HepG2 (cell line): ENCODE measurements around the gene LSM2. TPM values are rescaled to one million over a fixed set of nuclear protein-coding genes. Genes with fewer than 3 reads are reported as not detected.

Experiments used
- AGO1 ChIP-seq: fragments of 200-400 bp; formaldehyde crosslinking; IDR thresholded peaks from 2 replicates; pipeline ENCODE4 v1.6.1; 2017; ENCODE audit warnings: mild to moderate bottlenecking, low read depth, low read length, moderate library complexity; ENCODE audit not compliant: poor library complexity, severe bottlenecking
- BRCA1 ChIP-seq: sonication (generic); formaldehyde crosslinking; IDR thresholded peaks from 2 replicates; pipeline ENCODE4 v1.4.0; 2020; ENCODE audit warnings: missing genetic modification reagents
- CREB1 ChIP-seq, 2 experiments: fragments of 450-650 bp in 1 of 2; IDR thresholded peaks; 2 replicates each; pipeline ENCODE4 v1.6.1; 2016 to 2017; ENCODE audit warnings: control low read depth in 1 of 2, mild to moderate bottlenecking in 1 of 2, missing compliant biosample characterization in 1 of 2, missing genetic modification characterization in 1 of 2
- DPF2 ChIP-seq: sonication (generic); formaldehyde crosslinking; IDR thresholded peaks from 2 replicates; pipeline ENCODE4 v1.4.0; 2020; ENCODE audit warnings: mild to moderate bottlenecking, low read depth, missing genetic modification reagents, borderline replicate concordance
- FOXK1 ChIP-seq: sonication (generic); formaldehyde crosslinking; IDR thresholded peaks from 2 replicates; pipeline ENCODE4 v1.4.0; 2020; ENCODE audit warnings: low read depth, missing genetic modification reagents, borderline replicate concordance
- TBX3 ChIP-seq: fragments of 450-650 bp; IDR thresholded peaks from 2 replicates; pipeline ENCODE4 v1.6.1; 2017; ENCODE audit warnings: antibody characterized with exemption, mild to moderate bottlenecking, inconsistent platforms, borderline replicate concordance
- THAP11 ChIP-seq: IDR thresholded peaks from 2 replicates; pipeline ENCODE4 v1.6.1; 2016; ENCODE audit warnings: missing biosample characterization, missing genetic modification reagents
- ZNF253 ChIP-seq: sonication (generic); formaldehyde crosslinking; IDR thresholded peaks from 2 replicates; pipeline ENCODE4 v1.8.0; 2022; ENCODE audit warnings: mild to moderate bottlenecking, missing genetic modification reagents, borderline replicate concordance
- ZNF547 ChIP-seq: sonication (generic); formaldehyde crosslinking; IDR thresholded peaks from 2 replicates; pipeline ENCODE4 v1.5.1; 2020; ENCODE audit warnings: mild to moderate bottlenecking, missing genetic modification reagents
- ZNF772 ChIP-seq: sonication (generic); formaldehyde crosslinking; IDR thresholded peaks from 2 replicates; pipeline ENCODE4 v1.5.0; 2020; ENCODE audit warnings: mild to moderate bottlenecking, missing genetic modification reagents
- ZNF782 ChIP-seq: sonication (generic); formaldehyde crosslinking; IDR thresholded peaks from 2 replicates; pipeline ENCODE4 v1.4.0; 2020; ENCODE audit warnings: missing genetic modification reagents, mild to moderate bottlenecking, borderline replicate concordance
- polyA plus RNA-seq, 8 experiments: library from polyadenylated mRNA; depleted of rRNA in 3 of 8; stranded (reverse) in 7 of 8; unstranded in 1 of 8; fragments of >200 nt; fragmentation: Illumina TruSeq in 4 of 8; extraction: Trizol in 4 of 8; gene quantifications; 2 replicates each; pipeline versions ENCODE4 v1.2.1 to v1.2.3, GENCODE V29; 2011 to 2016; ENCODE audit warnings: low read depth in 4 of 8, missing spikeins in 1 of 8, mixed read lengths in 1 of 8; ENCODE audit not compliant: insufficient read depth in 1 of 8
- total RNA-seq, 5 experiments: library from RNA; depleted of rRNA; stranded (reverse); fragments of >200 nt; fragmentation: Illumina TruSeq; extraction: Trizol; gene quantifications; 2 replicates each; pipeline ENCODE4 v1.2.3, GENCODE V29; 2016; ENCODE audit warnings: low read depth in 1 of 5
- TF ChIP-seq, protein P1 (sequence below): IDR thresholded peaks from 2 replicates; pipeline ENCODE4 v1.6.1; 2016; ENCODE audit warnings: missing compliant biosample characterization, missing genetic modification reagents, borderline replicate concordance
- TF ChIP-seq, protein P2 (sequence below): sonication (generic); formaldehyde crosslinking; IDR thresholded peaks from 2 replicates; pipeline ENCODE4 v1.5.1; 2020; ENCODE audit warnings: missing genetic modification reagents, mild to moderate bottlenecking, borderline replicate concordance
- TF ChIP-seq, protein P3 (sequence below): sonication (generic); formaldehyde crosslinking; IDR thresholded peaks from 2 replicates; pipeline ENCODE4 v1.5.0; 2020; ENCODE audit warnings: mild to moderate bottlenecking, missing genetic modification reagents
- TF ChIP-seq, protein P4 (sequence below), 2 experiments: sonication (generic) in 1 of 2; formaldehyde crosslinking in 1 of 2; IDR thresholded peaks; 2 replicates each; pipeline versions ENCODE4 v1.4.0 to v1.6.1; 2016 to 2020; ENCODE audit warnings: borderline replicate concordance in 1 of 2, low read depth in 1 of 2, mild to moderate bottlenecking in 1 of 2, missing genetic modification reagents in 1 of 2

LSM2 gene
- total and polyA plus RNA-seq, 2 of the 13 experiments (the other 11 are each of a cell fraction or from before 2014, with no cell fraction given) = 69.4 to 90.5 TPM

DNA sequence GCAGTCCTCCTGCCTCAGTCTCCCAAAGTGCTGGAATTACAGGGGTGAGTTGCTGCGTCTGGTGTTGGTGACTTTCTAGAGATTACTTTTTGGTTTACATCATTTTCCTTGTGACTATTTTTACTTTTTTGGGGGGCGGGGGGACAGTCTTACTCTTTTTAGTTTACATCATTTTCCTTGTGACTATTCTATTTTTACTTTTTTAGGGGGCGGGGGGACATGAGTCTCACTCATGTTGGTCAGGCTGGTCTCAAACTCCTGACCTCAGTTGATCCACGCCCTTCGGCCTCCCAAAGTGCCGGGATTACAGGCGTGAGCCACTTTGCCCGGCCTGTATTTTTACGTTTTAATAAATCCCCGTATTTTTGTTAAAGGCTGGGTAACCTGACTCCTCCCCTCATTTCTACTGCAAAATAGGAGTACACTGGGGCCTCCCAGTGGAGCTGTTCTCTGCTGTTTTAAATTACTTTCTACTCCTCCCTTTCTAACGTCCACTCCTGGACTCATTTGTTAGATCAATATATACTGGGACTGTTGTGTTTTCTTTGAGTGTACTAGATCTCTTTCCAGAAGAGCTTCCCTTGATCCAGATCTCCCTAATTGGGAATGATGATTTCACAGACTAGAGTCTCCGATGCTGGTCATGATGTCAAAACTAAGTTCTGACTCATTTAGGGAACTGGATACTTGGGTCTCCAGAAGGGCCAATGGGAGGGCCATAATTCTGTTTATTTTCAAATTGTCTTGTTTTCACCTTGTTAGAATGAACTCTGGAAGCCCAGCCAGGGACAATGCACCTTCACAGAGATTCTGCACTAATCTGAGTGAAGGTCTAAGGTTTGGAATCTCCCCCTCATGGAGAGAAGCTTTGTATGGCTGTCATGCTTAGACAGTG lies 30.0 kb upstream of the LSM2 start (continued):
- TF ChIP-seq FOXK1 (CRISPR knock-in tag) = no peak
- TF ChIP-seq TBX3 = no peak
- no peak for TF ChIP-seq ZNF782 (CRISPR knock-in tag)
- TF ChIP-seq, protein P1, sequence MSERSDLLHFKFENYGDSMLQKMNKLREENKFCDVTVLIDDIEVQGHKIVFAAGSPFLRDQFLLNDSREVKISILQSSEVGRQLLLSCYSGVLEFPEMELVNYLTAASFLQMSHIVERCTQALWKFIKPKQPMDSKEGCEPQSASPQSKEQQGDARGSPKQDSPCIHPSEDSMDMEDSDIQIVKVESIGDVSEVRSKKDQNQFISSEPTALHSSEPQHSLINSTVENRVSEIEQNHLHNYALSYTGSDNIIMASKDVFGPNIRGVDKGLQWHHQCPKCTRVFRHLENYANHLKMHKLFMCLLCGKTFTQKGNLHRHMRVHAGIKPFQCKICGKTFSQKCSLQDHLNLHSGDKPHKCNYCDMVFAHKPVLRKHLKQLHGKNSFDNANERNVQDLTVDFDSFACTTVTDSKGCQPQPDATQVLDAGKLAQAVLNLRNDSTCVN = no peak
- TF ChIP-seq CREB1 (IDR thresholded peaks at IDR 0.05) = no peak
- TF ChIP-seq CREB1 (CRISPR knock-in tag; IDR thresholded peaks at IDR 0.05) = no peak
- no peak for TF ChIP-seq AGO1
- no peak for TF ChIP-seq BRCA1 (CRISPR knock-in tag)
- TF ChIP-seq, protein P2, sequence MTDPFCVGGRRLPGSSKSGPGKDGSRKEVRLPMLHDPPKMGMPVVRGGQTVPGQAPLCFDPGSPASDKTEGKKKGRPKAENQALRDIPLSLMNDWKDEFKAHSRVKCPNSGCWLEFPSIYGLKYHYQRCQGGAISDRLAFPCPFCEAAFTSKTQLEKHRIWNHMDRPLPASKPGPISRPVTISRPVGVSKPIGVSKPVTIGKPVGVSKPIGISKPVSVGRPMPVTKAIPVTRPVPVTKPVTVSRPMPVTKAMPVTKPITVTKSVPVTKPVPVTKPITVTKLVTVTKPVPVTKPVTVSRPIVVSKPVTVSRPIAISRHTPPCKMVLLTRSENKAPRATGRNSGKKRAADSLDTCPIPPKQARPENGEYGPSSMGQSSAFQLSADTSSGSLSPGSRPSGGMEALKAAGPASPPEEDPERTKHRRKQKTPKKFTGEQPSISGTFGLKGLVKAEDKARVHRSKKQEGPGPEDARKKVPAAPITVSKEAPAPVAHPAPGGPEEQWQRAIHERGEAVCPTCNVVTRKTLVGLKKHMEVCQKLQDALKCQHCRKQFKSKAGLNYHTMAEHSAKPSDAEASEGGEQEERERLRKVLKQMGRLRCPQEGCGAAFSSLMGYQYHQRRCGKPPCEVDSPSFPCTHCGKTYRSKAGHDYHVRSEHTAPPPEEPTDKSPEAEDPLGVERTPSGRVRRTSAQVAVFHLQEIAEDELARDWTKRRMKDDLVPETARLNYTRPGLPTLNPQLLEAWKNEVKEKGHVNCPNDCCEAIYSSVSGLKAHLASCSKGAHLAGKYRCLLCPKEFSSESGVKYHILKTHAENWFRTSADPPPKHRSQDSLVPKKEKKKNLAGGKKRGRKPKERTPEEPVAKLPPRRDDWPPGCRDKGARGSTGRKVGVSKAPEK (CRISPR knock-in tag) = no peak
- no peak for TF ChIP-seq DPF2
- TF ChIP-seq, protein P3, sequence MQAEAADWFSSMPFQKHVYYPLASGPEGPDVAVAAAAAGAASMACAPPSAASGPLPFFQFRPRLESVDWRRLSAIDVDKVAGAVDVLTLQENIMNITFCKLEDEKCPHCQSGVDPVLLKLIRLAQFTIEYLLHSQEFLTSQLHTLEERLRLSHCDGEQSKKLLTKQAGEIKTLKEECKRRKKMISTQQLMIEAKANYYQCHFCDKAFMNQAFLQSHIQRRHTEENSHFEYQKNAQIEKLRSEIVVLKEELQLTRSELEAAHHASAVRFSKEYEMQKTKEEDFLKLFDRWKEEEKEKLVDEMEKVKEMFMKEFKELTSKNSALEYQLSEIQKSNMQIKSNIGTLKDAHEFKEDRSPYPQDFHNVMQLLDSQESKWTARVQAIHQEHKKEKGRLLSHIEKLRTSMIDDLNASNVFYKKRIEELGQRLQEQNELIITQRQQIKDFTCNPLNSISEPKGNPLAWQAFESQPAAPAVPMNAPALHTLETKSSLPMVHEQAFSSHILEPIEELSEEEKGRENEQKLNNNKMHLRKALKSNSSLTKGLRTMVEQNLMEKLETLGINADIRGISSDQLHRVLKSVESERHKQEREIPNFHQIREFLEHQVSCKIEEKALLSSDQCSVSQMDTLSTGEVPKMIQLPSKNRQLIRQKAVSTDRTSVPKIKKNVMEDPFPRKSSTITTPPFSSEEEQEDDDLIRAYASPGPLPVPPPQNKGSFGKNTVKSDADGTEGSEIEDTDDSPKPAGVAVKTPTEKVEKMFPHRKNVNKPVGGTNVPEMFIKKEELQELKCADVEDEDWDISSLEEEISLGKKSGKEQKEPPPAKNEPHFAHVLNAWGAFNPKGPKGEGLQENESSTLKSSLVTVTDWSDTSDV (CRISPR knock-in tag) = no peak
- TF ChIP-seq, protein P4, sequence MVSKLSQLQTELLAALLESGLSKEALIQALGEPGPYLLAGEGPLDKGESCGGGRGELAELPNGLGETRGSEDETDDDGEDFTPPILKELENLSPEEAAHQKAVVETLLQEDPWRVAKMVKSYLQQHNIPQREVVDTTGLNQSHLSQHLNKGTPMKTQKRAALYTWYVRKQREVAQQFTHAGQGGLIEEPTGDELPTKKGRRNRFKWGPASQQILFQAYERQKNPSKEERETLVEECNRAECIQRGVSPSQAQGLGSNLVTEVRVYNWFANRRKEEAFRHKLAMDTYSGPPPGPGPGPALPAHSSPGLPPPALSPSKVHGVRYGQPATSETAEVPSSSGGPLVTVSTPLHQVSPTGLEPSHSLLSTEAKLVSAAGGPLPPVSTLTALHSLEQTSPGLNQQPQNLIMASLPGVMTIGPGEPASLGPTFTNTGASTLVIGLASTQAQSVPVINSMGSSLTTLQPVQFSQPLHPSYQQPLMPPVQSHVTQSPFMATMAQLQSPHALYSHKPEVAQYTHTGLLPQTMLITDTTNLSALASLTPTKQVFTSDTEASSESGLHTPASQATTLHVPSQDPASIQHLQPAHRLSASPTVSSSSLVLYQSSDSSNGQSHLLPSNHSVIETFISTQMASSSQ (IDR thresholded peaks at IDR 0.05; ENCODE audit: low read depth) = no peak
- TF ChIP-seq, protein P4 (CRISPR knock-in tag; IDR thresholded peaks at IDR 0.05; ENCODE audit: borderline replicate concordance) = no peak; the same call in 1 of the 2 replicates
- TF ChIP-seq THAP11 = no peak
- TF ChIP-seq ZNF253 (CRISPR knock-in tag) = no peak
- no peak for TF ChIP-seq ZNF547 (CRISPR knock-in tag)
- TF ChIP-seq ZNF772 (CRISPR knock-in tag) = no peak
